WTC11 (cell line): Measurements from ENCODE around the gene PI4K2A.

ENCODE experiments used
- CTCF ChIP-seq: fragments of 200-600 bp; IDR thresholded peaks from 2 replicates; pipeline ENCODE4 v1.8.0; 2022; ENCODE audit warnings: antibody characterized with exemption
- TEAD1 ChIP-seq: sonication (generic); formaldehyde crosslinking; IDR thresholded peaks from 2 replicates; pipeline ENCODE4 v1.8.0; 2022; ENCODE audit warnings: mild to moderate bottlenecking, missing genetic modification reagents
- ZBTB21 ChIP-seq: sonication (generic); formaldehyde crosslinking; IDR thresholded peaks from 2 replicates; pipeline ENCODE4 v1.8.1; 2023; ENCODE audit warnings: mild to moderate bottlenecking, missing genetic modification reagents, borderline replicate concordance
- ZNF512 ChIP-seq: sonication (generic); formaldehyde crosslinking; IDR thresholded peaks from 2 replicates; pipeline ENCODE4 v1.8.1; 2022; ENCODE audit warnings: missing genetic modification reagents, borderline replicate concordance

- no peak for TF ChIP-seq ZBTB21 (CRISPR knock-in tag)
- no peak for TF ChIP-seq TEAD1
- TF ChIP-seq CTCF = no peak
- no peak for TF ChIP-seq ZNF512 (CRISPR knock-in tag)
Measured at GRCh38 chr10:97627731-97628130, 12.7 kb upstream of the PI4K2A start.
